BLaER1 (cell line): Measurements from ENCODE around the gene IGSF3.
A peak's percentile ranks its signal among the peaks of the same experiment; 100 is the strongest.

Source experiments
- H3K27ac ChIP-seq: shearing (Covaris generic); formaldehyde crosslinking; 2 replicates; pipeline ENCODE4 v1.8.1; 2022
- H3K27me3 ChIP-seq: shearing (Covaris generic); formaldehyde crosslinking; 2 replicates; pipeline ENCODE4 v1.8.1; 2022
- H3K36me3 ChIP-seq: shearing (Covaris generic); formaldehyde crosslinking; 2 replicates; pipeline ENCODE4 v1.8.1; 2022
- H3K4me1 ChIP-seq: shearing (Covaris generic); formaldehyde crosslinking; 2 replicates; pipeline ENCODE4 v1.8.1; 2022
- H3K4me2 ChIP-seq: shearing (Covaris generic); formaldehyde crosslinking; 2 replicates; pipeline ENCODE4 v1.8.1; 2022
- H3K4me3 ChIP-seq: shearing (Covaris generic); formaldehyde crosslinking; 2 replicates; pipeline ENCODE4 v1.8.1; 2022
- H3K9ac ChIP-seq: shearing (Covaris generic); formaldehyde crosslinking; 2 replicates; pipeline ENCODE4 v1.8.1; 2022
- H3K9me3 ChIP-seq: shearing (Covaris generic); formaldehyde crosslinking; 2 replicates; pipeline ENCODE4 v1.8.1; 2022
- H4K20me1 ChIP-seq: shearing (Covaris generic); formaldehyde crosslinking; 2 replicates; pipeline ENCODE4 v1.8.1; 2022
- Cebpa-rat ChIP-seq: shearing (Covaris generic); IDR thresholded peaks from 2 replicates; pipeline ENCODE4 v1.8.1; 2022

Gene IGSF3

GRCh38 chr1:116690396-116690848, 22.9 kb upstream of the IGSF3 start:
- no peak for TF ChIP-seq Cebpa-rat
- no peak overlapping the region for H3K27ac ChIP-seq
- H3K36me3 ChIP-seq = no peaks in the 10 kb centered on the region
- H3K27me3 ChIP-seq = no peaks in the 10 kb centered on the region
- H3K4me3 ChIP-seq = no peak overlapping the region
- H3K4me2 ChIP-seq = no peak overlapping the region
- no peak overlapping the region for H3K9ac ChIP-seq
- H4K20me1 ChIP-seq = no peaks in the 10 kb centered on the region
- H3K4me1 ChIP-seq = peaks cover 16% of the 10 kb centered on the region
- no peaks in the 10 kb centered on the region for H3K9me3 ChIP-seq

GRCh38 chr1:116686723-116687352, 19.3 kb upstream of the IGSF3 start:
- no peaks in the 10 kb centered on the region for H4K20me1 ChIP-seq
- no peak overlapping the region for H3K4me3 ChIP-seq
- no peak for TF ChIP-seq Cebpa-rat
- no peaks in the 10 kb centered on the region for H3K9me3 ChIP-seq
- H3K36me3 ChIP-seq = no peaks in the 10 kb centered on the region
- no peak overlapping the region for H3K9ac ChIP-seq
- H3K4me2 ChIP-seq = no peak overlapping the region
- peaks cover 36% of the 10 kb centered on the region for H3K4me1 ChIP-seq
- no peak overlapping the region for H3K27ac ChIP-seq
- no peaks in the 10 kb centered on the region for H3K27me3 ChIP-seq

GRCh38 chr1:116686175-116686574, 18.6 kb upstream of the IGSF3 start:
- no peak overlapping the region for H3K27ac ChIP-seq
- no peaks in the 10 kb centered on the region for H3K9me3 ChIP-seq
- H3K4me2 ChIP-seq = peak overlapping the region; percentile 48
- no peaks in the 10 kb centered on the region for H3K36me3 ChIP-seq
- no peaks in the 10 kb centered on the region for H4K20me1 ChIP-seq
- H3K4me3 ChIP-seq = no peak overlapping the region
- no peaks in the 10 kb centered on the region for H3K27me3 ChIP-seq
- no peak for TF ChIP-seq Cebpa-rat
- peaks cover 43% of the 10 kb centered on the region for H3K4me1 ChIP-seq
- no peak overlapping the region for H3K9ac ChIP-seq

GRCh38 chr1:116684575-116684974, 17.0 kb upstream of the IGSF3 start:
- peaks cover 59% of the 10 kb centered on the region for H3K4me1 ChIP-seq
- no peak overlapping the region for H3K9ac ChIP-seq
- H3K4me2 ChIP-seq = peak overlapping the region; percentile 48
- H3K36me3 ChIP-seq = no peaks in the 10 kb centered on the region
- no peaks in the 10 kb centered on the region for H3K27me3 ChIP-seq
- no peak for TF ChIP-seq Cebpa-rat
- H4K20me1 ChIP-seq = no peaks in the 10 kb centered on the region
- H3K9me3 ChIP-seq = no peaks in the 10 kb centered on the region
- no peak overlapping the region for H3K27ac ChIP-seq
- H3K4me3 ChIP-seq = no peak overlapping the region

GRCh38 chr1:116682641-116683221, 15.2 kb upstream of the IGSF3 start:
- Histone ChIP-seq H3K27ac (no peak overlapping the region), H3K36me3 (no peaks in the 10 kb centered on the region), H3K9me3 (no peaks in the 10 kb centered on the region), H3K4me1 (peaks cover 66% of the 10 kb centered on the region), H4K20me1 (no peaks in the 10 kb centered on the region), H3K27me3 (no peaks in the 10 kb centered on the region), H3K9ac (no peak overlapping the region), H3K4me3 (no peak overlapping the region), H3K4me2 (no peak overlapping the region)
- no peak for TF ChIP-seq Cebpa-rat

GRCh38 chr1:116681343-116681899, 13.9 kb upstream of the IGSF3 start:
- H3K4me3 ChIP-seq = no peak overlapping the region
- peaks cover 59% of the 10 kb centered on the region for H3K4me1 ChIP-seq
- no peaks in the 10 kb centered on the region for H4K20me1 ChIP-seq
- no peaks in the 10 kb centered on the region for H3K27me3 ChIP-seq
- no peak overlapping the region for H3K9ac ChIP-seq
- peak overlapping the region; percentile 66 for H3K4me2 ChIP-seq
- no peaks in the 10 kb centered on the region for H3K9me3 ChIP-seq
- TF ChIP-seq Cebpa-rat = no peak
- H3K36me3 ChIP-seq = no peaks in the 10 kb centered on the region
- no peak overlapping the region for H3K27ac ChIP-seq

GRCh38 chr1:116680752-116681151, 13.2 kb upstream of the IGSF3 start:
- H3K27ac ChIP-seq = no peak overlapping the region
- H3K4me3 ChIP-seq = no peak overlapping the region
- TF ChIP-seq Cebpa-rat = peak; percentile 75
- H3K27me3 ChIP-seq = no peaks in the 10 kb centered on the region
- H3K4me1 ChIP-seq = peaks cover 53% of the 10 kb centered on the region
- no peaks in the 10 kb centered on the region for H4K20me1 ChIP-seq
- H3K36me3 ChIP-seq = no peaks in the 10 kb centered on the region
- H3K9ac ChIP-seq = no peak overlapping the region
- peak overlapping the region; percentile 66 for H3K4me2 ChIP-seq
- H3K9me3 ChIP-seq = no peaks in the 10 kb centered on the region

GRCh38 chr1:116679828-116680628, 12.5 kb upstream of the IGSF3 start:
- peaks cover 46% of the 10 kb centered on the region for H3K4me1 ChIP-seq
- H3K27ac ChIP-seq = no peak overlapping the region; the same call in 1 of the 2 replicates
- H3K9ac ChIP-seq = no peak overlapping the region

GRCh38 chr1:116679091-116679827, 11.7 kb upstream of the IGSF3 start:
- Histone ChIP-seq H3K27me3 (no peaks in the 10 kb centered on the region), H3K9me3 (no peaks in the 10 kb centered on the region), H4K20me1 (no peaks in the 10 kb centered on the region), H3K4me1 (peaks cover 38% of the 10 kb centered on the region), H3K9ac (no peak overlapping the region), H3K4me3 (no peak overlapping the region), H3K4me2 (peak overlapping the region; percentile 66), H3K36me3 (no peaks in the 10 kb centered on the region), H3K27ac (no peak overlapping the region; the same call in 1 of the 2 replicates)
- no peak for TF ChIP-seq Cebpa-rat

More at GRCh38 chr1:116679828-116680628, 12.5 kb upstream of the IGSF3 start:
- Histone ChIP-seq H3K9me3 (no peaks in the 10 kb centered on the region), H4K20me1 (no peaks in the 10 kb centered on the region), H3K27me3 (no peaks in the 10 kb centered on the region), H3K4me2 (peak overlapping the region; percentile 66), H3K4me3 (no peak overlapping the region), H3K36me3 (no peaks in the 10 kb centered on the region)
- TF ChIP-seq Cebpa-rat = no peak
